Measurements from ENCODE around the gene FHOD3. TPM values are rescaled to one million over a fixed set of nuclear protein-coding genes. Genes with fewer than 3 reads are reported as not detected.

Gene FHOD3
- total RNA-seq, 1 experiment from 2014 or later: 5.0 TPM

- CTCF ChIA-PET: interaction anchor here (0.5 to 2.5 kb wide), 3 partner anchors 20 to 49 kb away, joined by 3 to 13 read pairs (median 5); no protein-coding TSS in a partner anchor
- no peak for TF ChIP-seq CTCF (IDR thresholded peaks at IDR 0.05; ENCODE audit: unreplicated experiment)
- intact Hi-C loops (cut with micrococcal nuclease): no loop called here
- POLR2A ChIA-PET: interaction anchor here (1.0 kb wide), 1 partner anchor 39 kb away, joined by 3 read pairs; no protein-coding TSS in a partner anchor
- no peaks in the 10 kb centered on the region for H3K9me3 Mint-ChIP-seq (ENCODE audit: unreplicated experiment)
- peaks cover 8% of the 10 kb centered on the region for H3K4me1 Mint-ChIP-seq (ENCODE audit: insufficient read depth, unreplicated experiment)
- BruUV-seq (replicated peaks): no TSS peak
- H3K4me3 Mint-ChIP-seq (ENCODE audit: unreplicated experiment): no peak overlapping the region
- no peak overlapping the region for H3K27ac Mint-ChIP-seq (ENCODE audit: low read depth, unreplicated experiment)
- no peak for DNase-seq (ENCODE audit: unreplicated experiment)
- peaks cover 6% of the 10 kb centered on the region for H3K36me3 Mint-ChIP-seq (ENCODE audit: insufficient read depth, unreplicated experiment)
- no peaks in the 10 kb centered on the region for H3K27me3 Mint-ChIP-seq (ENCODE audit: insufficient read depth, unreplicated experiment)
Measured at GRCh38 chr18:36708366-36708765, 410.9 kb downstream of the FHOD3 start.

GRCh38 chr18:36709315-36709714 lies 411.8 kb downstream of the FHOD3 start:
- POLR2A ChIA-PET: interaction anchor here (1.0 kb wide), 1 partner anchor 39 kb away, joined by 3 read pairs; no protein-coding TSS in a partner anchor
- no TSS peak for BruUV-seq (replicated peaks)
- CTCF ChIA-PET: interaction anchor here (1.5 to 2.5 kb wide), 2 partner anchors 21 to 48 kb away, joined by 5 to 13 read pairs; no protein-coding TSS in a partner anchor
- intact Hi-C loops (cut with micrococcal nuclease): no loop called here
- peaks cover 8% of the 10 kb centered on the region for H3K4me1 Mint-ChIP-seq (ENCODE audit: insufficient read depth, unreplicated experiment)
- TF ChIP-seq CTCF (IDR thresholded peaks at IDR 0.05; ENCODE audit: unreplicated experiment): no peak
- no peaks in the 10 kb centered on the region for H3K9me3 Mint-ChIP-seq (ENCODE audit: unreplicated experiment)
- no peak overlapping the region for H3K4me3 Mint-ChIP-seq (ENCODE audit: unreplicated experiment)
- DNase-seq (ENCODE audit: unreplicated experiment): no peak
- H3K27me3 Mint-ChIP-seq (ENCODE audit: insufficient read depth, unreplicated experiment): no peaks in the 10 kb centered on the region
- no peak overlapping the region for H3K27ac Mint-ChIP-seq (ENCODE audit: low read depth, unreplicated experiment)
- peaks cover 6% of the 10 kb centered on the region for H3K36me3 Mint-ChIP-seq (ENCODE audit: insufficient read depth, unreplicated experiment)

DNA sequence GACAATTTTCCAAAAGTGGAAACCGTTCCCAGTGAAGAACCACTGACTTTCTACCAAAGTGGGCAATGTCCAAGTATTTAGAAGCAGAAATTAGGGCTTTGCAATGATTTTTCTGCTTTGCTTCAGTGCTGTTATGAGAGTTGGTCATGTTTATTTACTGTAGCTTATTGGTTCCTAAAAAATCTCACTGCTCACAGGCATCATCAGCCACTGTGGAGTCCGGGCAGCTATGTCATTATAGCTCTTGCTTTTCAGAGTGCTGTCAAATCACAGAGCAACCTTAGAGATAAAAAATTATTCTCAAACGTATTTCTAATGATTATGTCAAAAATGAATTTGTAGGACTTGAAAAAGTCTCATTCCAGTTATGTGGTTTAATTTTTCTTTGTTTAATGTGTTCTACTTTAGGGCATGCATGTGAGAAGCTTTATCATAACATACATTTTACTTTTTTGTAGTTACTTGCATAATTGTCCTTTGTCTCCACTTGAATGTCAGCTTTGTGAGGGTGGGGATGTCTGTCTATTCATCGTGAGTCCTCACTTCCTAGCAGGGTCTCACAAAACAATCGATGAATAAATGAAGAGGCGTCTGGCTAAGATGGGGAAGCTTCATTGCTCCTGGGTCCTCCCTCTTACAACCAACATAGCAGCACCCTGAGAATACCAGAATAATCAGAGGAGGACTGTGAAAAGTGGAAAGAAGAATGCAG lies 413.7 kb downstream of the FHOD3 start:
- no peaks in the 10 kb centered on the region for H3K9me3 Mint-ChIP-seq (ENCODE audit: unreplicated experiment)
- BruUV-seq (replicated peaks): no TSS peak
- H3K36me3 Mint-ChIP-seq (ENCODE audit: insufficient read depth, unreplicated experiment): peaks cover 6% of the 10 kb centered on the region
- H3K27ac Mint-ChIP-seq (ENCODE audit: low read depth, unreplicated experiment): no peak overlapping the region
- H3K4me1 Mint-ChIP-seq (ENCODE audit: insufficient read depth, unreplicated experiment): peaks cover 8% of the 10 kb centered on the region
- intact Hi-C loops (cut with micrococcal nuclease): no loop called here
- no peak overlapping the region for H3K4me3 Mint-ChIP-seq (ENCODE audit: unreplicated experiment)
- ChIA-PET CTCF (interaction anchor here (0.5 to 3.9 kb wide), 8 partner anchors 8 to 1902 kb away, joined by 3 to 29 read pairs (median 4); no protein-coding TSS in a partner anchor), POLR2A (interaction anchor here (0.8 to 1.9 kb wide), 7 partner anchors 10 to 40 kb away, joined by 3 to 8 read pairs (median 5); no protein-coding TSS in a partner anchor)
- no peak for DNase-seq (ENCODE audit: unreplicated experiment)
- TF ChIP-seq CTCF (IDR thresholded peaks at IDR 0.05; ENCODE audit: unreplicated experiment): no peak
- no peaks in the 10 kb centered on the region for H3K27me3 Mint-ChIP-seq (ENCODE audit: insufficient read depth, unreplicated experiment)

DNA sequence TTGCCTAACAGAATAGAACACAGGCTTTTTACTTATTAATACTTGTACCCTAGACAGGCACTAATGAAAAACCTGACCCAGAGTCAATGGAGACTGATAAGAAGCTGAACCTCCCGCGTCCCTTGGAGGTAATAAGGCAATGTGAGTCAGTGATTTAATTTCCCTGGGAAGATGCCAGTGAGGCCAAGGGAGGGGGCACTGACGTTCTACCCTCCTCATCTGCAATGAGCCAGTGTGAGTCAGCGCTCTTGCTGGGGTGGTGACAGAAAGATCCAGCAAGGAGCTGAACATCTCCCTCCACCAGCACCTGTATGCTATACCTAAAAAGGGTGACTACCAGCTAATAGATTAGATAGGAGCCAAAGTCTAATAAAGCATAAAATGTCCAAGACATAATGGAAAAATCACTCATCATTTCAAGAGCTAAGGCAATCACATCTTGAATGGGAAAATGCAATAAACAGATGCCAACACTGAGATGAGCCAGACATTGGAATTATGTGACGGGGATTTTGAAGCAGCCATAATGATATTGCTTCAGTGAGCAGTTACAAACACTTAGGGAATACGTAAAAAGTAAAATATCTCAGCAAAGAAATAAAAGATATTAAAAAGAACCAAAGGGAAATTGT lies 414.4 kb downstream of the FHOD3 start:
- intact Hi-C loops (cut with micrococcal nuclease): no loop called here
- Mint-ChIP-seq H3K9me3 (ENCODE audit: unreplicated experiment) (no peaks in the 10 kb centered on the region), H3K27ac (ENCODE audit: low read depth, unreplicated experiment) (no peak overlapping the region), H3K4me1 (ENCODE audit: insufficient read depth, unreplicated experiment) (peaks cover 8% of the 10 kb centered on the region), H3K27me3 (ENCODE audit: insufficient read depth, unreplicated experiment) (no peaks in the 10 kb centered on the region), H3K36me3 (ENCODE audit: insufficient read depth, unreplicated experiment) (peaks cover 4% of the 10 kb centered on the region), H3K4me3 (ENCODE audit: unreplicated experiment) (no peak overlapping the region)
- TF ChIP-seq CTCF (IDR thresholded peaks at IDR 0.05; ENCODE audit: unreplicated experiment): no peak
- BruUV-seq (replicated peaks): no TSS peak
- DNase-seq (ENCODE audit: unreplicated experiment): peak; percentile 89
- CTCF ChIA-PET: interaction anchor here (0.5 to 3.9 kb wide), 6 partner anchors 9 to 282 kb away, joined by 3 to 29 read pairs (median 4); no protein-coding TSS in a partner anchor
- POLR2A ChIA-PET: interaction anchor here (0.6 to 1.9 kb wide), 8 partner anchors 9 to 626 kb away, joined by 3 to 8 read pairs (median 4); no protein-coding TSS in a partner anchor
